Measurements from ENCODE around the gene STAT3. TPM values are rescaled to one million over a fixed set of nuclear protein-coding genes. Genes with fewer than 3 reads are reported as not detected.

Gene STAT3
- total RNA-seq, 2 donors from 2014 or later = 346 to 380 TPM

DNA sequence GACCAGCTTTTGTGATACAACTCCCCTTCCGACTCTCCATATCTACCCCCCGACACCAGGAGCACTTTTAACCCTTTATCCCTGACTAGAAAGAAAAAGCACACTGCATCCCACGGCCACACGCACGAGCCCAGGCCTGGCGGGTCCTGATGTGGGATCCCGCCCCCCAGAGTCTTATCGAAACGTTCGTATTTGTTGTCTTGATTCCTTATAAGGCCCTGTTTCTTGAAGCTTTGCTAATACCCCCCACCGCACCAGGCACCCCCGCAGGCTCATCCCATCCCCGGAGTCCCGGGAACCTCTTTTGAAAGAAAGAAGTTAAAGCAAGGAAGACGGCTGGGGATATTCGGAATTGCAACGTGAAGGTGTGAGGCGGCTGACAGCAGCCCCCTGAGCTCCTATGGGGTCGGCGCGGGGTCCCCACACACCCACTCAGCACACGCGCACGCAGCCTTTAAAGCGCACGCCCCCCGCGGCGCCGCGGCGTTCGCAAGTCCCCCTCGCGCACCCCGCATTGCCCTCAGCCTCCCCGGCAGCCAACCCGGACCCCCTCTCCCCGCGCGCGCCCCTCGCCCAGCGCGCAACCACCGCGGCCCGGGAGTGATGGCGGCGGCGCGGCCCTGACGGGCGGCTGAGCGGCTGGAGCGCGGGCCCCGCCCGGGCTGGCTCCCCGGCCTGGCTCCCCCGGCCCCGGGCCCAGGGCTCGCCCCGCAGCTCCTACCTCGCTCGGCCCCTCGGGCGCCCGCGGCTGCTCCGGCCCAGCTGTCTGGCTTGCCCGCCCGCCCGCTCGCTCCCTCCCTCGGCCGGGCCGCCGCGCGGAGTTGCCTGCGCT lies 112.5 kb downstream of the STAT3 start:
- no peaks in the 10 kb centered on the region for H3K27me3 Mint-ChIP-seq (ENCODE audit: low read depth)
- peaks cover 11 to 13% of the 10 kb centered on the region in 2 donors for H3K36me3 Mint-ChIP-seq (ENCODE audit: insufficient read depth in 2 of 2)
- peak overlapping the region; percentile 88 to 89 for H3K4me3 Mint-ChIP-seq
- DNase-seq (peak; percentile 31 to 38), ATAC-seq (replicated peaks in 1 of 2) (peak; percentile 48 to 56)
- H3K4me1 Mint-ChIP-seq (ENCODE audit: low read depth) = peaks cover 56% of the 10 kb centered on the region
- H3K27ac Mint-ChIP-seq = peak overlapping the region; percentile 86
- H3K9me3 Mint-ChIP-seq = no peaks in the 10 kb centered on the region

DNA sequence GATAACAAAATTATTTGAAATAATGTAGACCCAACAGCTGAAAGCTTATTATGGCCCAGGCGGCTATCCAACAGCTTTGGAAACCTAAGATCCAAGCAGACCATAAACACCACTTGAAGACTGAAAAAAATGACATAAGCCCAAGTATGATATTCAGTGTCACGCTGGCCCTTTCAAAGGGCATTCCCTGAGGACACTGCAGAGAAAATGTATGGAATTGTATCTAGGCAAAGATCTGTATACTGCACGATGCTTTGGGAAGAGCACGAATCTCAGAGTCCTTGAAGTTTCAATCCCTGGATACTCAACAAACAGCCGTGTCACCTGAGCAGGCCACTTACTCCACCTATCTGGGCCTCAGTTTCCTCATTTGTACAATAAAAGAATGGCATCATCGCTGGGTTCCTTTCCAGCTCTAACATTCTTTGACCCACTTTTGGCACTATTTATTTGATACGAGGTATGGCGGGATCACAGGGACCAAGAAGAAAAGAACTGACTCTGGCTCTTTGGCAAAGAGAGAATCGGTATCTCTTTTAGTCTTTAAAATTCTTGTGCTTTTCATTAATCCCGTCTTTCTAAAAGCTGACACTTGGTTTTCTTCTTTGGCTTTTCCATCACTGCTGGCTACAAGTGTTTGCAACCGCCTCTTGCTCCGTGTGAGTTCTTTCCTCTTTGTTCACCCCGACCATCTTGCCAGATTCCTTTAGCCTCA lies 113.3 kb downstream of the STAT3 start:
- DNase-seq (no peak), ATAC-seq (replicated peaks in 1 of 2) (no peak)
- H3K4me1 Mint-ChIP-seq (ENCODE audit: low read depth) = peaks cover 64% of the 10 kb centered on the region
- H3K9me3 Mint-ChIP-seq = no peaks in the 10 kb centered on the region
- no peaks in the 10 kb centered on the region for H3K27me3 Mint-ChIP-seq (ENCODE audit: low read depth)
- peaks cover 11 to 13% of the 10 kb centered on the region in 2 donors for H3K36me3 Mint-ChIP-seq (ENCODE audit: insufficient read depth in 2 of 2)
- H3K27ac Mint-ChIP-seq = peak overlapping the region; percentile 86
- H3K4me3 Mint-ChIP-seq = peak overlapping the region; percentile 88 to 89

DNA sequence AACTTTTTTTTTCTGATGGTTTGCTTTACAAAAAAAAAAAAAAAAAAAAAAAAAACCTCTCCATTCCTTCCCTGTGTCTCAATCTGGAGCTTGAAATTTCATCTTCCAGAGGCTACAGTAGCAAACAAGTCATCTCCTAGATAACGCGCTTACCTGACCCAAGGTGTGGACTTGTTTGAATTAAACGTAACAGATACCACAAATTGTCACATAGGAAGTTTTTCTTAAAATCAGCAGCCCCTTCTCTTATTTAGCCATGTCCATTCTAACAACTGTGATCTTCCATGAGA lies 114.0 kb downstream of the STAT3 start:
- no peak for DNase-seq
- ATAC-seq (replicated peaks in 1 of 2) = no peak
- peaks cover 71% of the 10 kb centered on the region for H3K4me1 Mint-ChIP-seq (ENCODE audit: low read depth)
- H3K27me3 Mint-ChIP-seq (ENCODE audit: low read depth) = no peaks in the 10 kb centered on the region
- peaks cover 11 to 16% of the 10 kb centered on the region in 2 donors for H3K36me3 Mint-ChIP-seq (ENCODE audit: insufficient read depth in 2 of 2)
- H3K4me3 Mint-ChIP-seq = peak overlapping the region; percentile 88 to 89
- no peaks in the 10 kb centered on the region for H3K9me3 Mint-ChIP-seq
- H3K27ac Mint-ChIP-seq = peak overlapping the region; percentile 86

DNA sequence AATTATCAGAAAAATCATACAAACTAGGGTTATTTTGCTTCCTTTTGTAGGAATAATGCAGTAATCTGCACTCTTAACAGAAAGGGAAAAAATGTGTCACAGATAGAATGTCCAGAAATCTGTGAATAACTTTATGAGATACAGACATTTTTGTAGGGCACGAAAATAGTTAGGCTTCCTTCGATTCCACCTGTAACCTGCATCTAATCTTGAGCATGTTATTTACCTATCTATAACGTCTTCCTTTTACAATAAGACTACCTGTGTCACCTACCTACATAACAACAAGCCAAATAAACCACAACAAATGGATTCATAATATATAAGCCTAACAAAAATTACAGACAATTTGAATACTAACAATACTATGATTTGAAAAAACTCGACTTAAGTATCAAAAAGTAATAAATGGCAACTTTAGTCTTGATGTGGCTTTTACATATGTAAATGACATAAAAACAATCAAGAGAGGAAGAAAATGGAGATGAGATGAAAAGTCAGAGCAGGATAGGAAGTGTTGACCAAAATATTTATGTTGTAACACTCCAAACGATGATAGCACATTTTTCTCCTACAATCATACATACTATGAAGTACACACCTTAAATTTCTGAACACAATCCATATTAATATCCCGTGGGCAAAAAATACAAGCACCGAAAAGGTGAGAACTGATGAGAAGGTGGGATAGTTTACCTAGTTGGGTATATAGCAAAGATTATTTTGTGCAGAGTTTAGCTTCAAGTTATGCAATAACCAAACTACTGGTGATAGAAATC lies 114.6 kb downstream of the STAT3 start:
- Mint-ChIP-seq H3K4me1 (ENCODE audit: low read depth) (peaks cover 77% of the 10 kb centered on the region), H3K4me3 (peak overlapping the region; percentile 88 to 89), H3K27ac (peak overlapping the region; percentile 86), H3K36me3 (ENCODE audit: insufficient read depth in 2 of 2) (peaks cover 11 to 16% of the 10 kb centered on the region in 2 donors), H3K27me3 (ENCODE audit: low read depth) (no peaks in the 10 kb centered on the region), H3K9me3 (no peaks in the 10 kb centered on the region)
- DNase-seq = no peak
- ATAC-seq (replicated peaks in 1 of 2) = no peak

DNA sequence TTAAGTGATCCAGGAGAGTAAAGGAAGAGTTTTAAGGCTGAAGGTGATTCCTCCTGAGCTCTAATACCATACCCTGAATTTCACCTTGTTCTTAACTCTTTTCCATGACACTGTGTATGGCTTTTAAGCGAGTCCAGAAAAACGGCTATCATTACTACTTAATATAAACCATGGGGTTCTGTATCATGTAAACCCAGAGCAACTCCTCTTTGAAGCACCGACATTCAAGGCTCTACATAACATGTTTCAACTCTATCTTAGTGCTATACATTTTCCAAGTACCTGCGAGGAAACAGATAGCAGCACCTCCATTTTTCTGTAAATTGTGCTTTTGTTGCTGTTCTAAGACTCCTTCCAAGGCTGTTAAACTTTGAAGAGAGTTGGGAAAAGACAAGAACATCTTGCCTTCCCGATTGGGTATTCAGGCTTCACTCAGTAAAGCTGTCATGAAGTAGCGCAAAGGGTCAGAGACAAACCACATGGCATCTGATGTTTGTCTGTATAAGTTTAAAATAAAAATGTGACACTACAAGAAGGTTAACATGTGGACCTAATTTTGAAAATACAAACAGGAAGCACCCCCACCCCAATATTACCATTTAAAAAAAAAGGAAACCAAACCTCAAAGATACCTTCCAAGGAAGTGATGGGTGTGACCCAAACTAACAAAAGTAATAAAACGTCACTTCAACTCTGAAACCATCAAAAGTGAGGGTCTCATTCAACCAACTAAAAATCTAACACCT lies 115.9 kb downstream of the STAT3 start:
- ATAC-seq (replicated peaks in 1 of 2) = no peak
- H3K27me3 Mint-ChIP-seq (ENCODE audit: low read depth) = no peaks in the 10 kb centered on the region
- H3K4me3 Mint-ChIP-seq = peak overlapping the region; percentile 88 to 89
- H3K27ac Mint-ChIP-seq = peak overlapping the region; percentile 86
- DNase-seq = no peak
- H3K4me1 Mint-ChIP-seq (ENCODE audit: low read depth) = peaks cover 80% of the 10 kb centered on the region
- no peaks in the 10 kb centered on the region for H3K9me3 Mint-ChIP-seq
- H3K36me3 Mint-ChIP-seq (ENCODE audit: insufficient read depth in 2 of 2) = peaks cover 11 to 14% of the 10 kb centered on the region in 2 donors

DNA sequence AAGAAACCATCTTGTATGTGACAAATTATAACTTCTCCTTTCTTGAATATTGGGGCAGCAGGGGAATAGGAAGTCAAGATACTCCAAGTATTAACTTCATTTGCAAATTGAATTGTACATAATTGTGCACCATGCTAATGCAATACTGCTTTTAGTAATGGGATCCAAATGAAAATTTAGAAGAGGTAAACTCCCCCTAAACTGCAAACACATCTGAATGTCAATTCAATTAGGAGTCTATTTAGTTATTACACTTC lies 116.5 kb downstream of the STAT3 start:
- ATAC-seq (replicated peaks in 1 of 2) = no peak
- peak overlapping the region; percentile 88 to 89 for H3K4me3 Mint-ChIP-seq
- DNase-seq = no peak
- H3K36me3 Mint-ChIP-seq (ENCODE audit: insufficient read depth in 2 of 2) = peaks cover 11 to 18% of the 10 kb centered on the region in 2 donors
- no peaks in the 10 kb centered on the region for H3K27me3 Mint-ChIP-seq (ENCODE audit: low read depth)
- H3K4me1 Mint-ChIP-seq (ENCODE audit: low read depth) = peaks cover 80% of the 10 kb centered on the region
- no peaks in the 10 kb centered on the region for H3K9me3 Mint-ChIP-seq
- peak overlapping the region; percentile 86 for H3K27ac Mint-ChIP-seq

DNA sequence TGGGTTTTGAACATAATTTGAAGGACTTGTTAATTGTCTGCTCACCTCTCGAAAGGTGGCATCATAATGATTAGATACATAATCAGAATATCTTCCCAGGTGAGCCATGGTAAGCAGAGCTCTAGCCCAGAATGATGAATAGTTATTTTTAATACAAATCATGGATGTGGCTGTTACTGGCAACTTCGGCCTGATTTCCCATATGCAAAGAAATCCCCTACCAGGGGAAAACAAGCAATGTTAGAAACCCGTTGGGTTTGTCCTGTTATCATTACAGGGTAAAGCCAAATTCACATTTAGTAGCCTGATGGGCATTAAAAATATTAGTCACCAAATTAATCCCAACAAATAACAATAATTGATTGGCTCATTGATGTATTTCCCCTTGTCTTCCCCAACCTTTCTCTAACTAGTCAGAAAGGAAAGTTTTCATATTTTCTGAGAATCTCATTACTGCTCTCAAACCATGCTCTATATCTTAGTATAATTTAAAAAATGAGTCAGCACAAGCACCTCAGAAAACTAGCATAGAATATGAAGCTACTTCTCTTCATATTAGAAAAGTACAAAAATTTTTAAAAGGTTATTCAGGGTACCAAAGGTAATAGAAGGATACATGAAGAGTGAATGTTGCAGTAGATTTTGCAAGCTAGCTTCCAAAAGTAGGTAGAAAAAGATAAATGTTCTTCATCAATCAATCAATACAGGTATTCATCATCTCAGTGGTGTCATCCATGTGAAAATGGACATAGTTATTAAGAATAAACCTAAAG lies 117.0 kb downstream of the STAT3 start:
- H3K36me3 Mint-ChIP-seq (ENCODE audit: insufficient read depth in 2 of 2) = peaks cover 11 to 21% of the 10 kb centered on the region in 2 donors

DNA sequence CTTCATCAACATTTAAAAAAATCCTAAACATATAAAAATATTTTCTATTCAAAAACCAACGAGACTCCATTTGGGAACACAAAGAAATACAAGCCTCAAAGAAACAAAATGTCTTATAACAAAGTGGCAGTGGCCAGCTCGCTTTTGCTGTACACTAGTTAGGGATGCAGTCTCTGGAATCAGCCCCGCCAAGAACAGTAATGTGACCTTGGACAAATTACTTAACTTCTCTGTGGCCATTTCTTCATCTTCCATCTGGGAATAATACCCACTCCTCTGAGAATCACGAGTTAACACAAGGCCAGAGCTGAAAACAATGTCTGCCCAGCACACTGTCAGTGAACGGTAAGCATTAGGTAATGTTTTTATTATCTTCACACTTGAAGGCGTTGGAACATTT lies 117.6 kb downstream of the STAT3 start:
- H3K27me3 Mint-ChIP-seq (ENCODE audit: low read depth) = no peaks in the 10 kb centered on the region
- ATAC-seq (replicated peaks in 1 of 2) = no peak
- peaks cover 11 to 23% of the 10 kb centered on the region in 2 donors for H3K36me3 Mint-ChIP-seq (ENCODE audit: insufficient read depth in 2 of 2)
- H3K4me3 Mint-ChIP-seq = peak overlapping the region; percentile 88 to 89
- H3K4me1 Mint-ChIP-seq (ENCODE audit: low read depth) = peaks cover 86% of the 10 kb centered on the region
- DNase-seq = no peak
- peak overlapping the region; percentile 86 for H3K27ac Mint-ChIP-seq
- no peaks in the 10 kb centered on the region for H3K9me3 Mint-ChIP-seq

More for the DNA sequence above, 117.0 kb downstream of the STAT3 start:
- peaks cover 84% of the 10 kb centered on the region for H3K4me1 Mint-ChIP-seq (ENCODE audit: low read depth)
- no peak for DNase-seq
- peak; percentile 26 to 37 for ATAC-seq (replicated peaks in 1 of 2)
- H3K27me3 Mint-ChIP-seq (ENCODE audit: low read depth) = no peaks in the 10 kb centered on the region
- peak overlapping the region; percentile 86 for H3K27ac Mint-ChIP-seq
- no peaks in the 10 kb centered on the region for H3K9me3 Mint-ChIP-seq
- H3K4me3 Mint-ChIP-seq = peak overlapping the region; percentile 88 to 89

DNA sequence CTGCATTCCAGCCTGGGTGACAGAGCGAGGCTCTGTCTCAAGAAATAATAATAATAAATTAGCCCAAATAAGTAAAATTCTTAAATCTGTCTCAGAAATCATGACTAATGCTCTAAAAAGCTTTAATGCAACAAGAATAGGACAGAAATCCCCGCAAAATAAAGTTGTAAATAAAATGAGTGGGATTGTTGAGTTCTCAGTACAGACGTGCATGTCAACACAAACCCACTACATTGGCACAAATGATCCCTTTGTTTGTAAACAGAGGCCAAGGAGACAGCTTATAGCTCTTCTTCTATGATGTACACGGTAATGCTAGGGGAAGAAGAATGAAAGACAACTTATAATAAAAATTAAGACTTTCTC lies 118.1 kb downstream of the STAT3 start:
- Mint-ChIP-seq H3K4me1 (ENCODE audit: low read depth) (peaks cover 90% of the 10 kb centered on the region), H3K4me3 (peak overlapping the region; percentile 61 to 71), H3K27ac (peak overlapping the region; percentile 86), H3K36me3 (ENCODE audit: insufficient read depth in 2 of 2) (peaks cover 11 to 21% of the 10 kb centered on the region in 2 donors), H3K27me3 (ENCODE audit: low read depth) (no peaks in the 10 kb centered on the region), H3K9me3 (no peaks in the 10 kb centered on the region)
- ATAC-seq (replicated peaks in 1 of 2) (no peak), DNase-seq (no peak)

DNA sequence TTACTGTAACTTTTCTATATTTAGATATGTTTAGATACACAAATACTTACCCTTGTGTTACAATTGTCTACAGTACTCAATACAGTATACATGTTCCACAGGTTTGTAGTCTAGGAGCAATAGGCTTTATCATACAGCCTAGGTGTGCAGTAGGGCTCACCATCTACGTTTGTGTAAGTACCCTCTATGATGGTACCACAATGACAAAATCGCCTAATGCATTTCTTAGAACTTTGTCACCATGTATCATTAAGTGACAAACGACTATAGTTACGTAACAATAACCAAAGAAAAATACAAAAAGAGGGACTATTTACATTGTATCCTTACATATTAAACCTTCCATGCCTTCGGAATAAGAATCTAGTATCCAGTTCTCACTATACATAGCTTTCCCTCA lies 120.0 kb downstream of the STAT3 start:
- no peak for ATAC-seq (replicated peaks in 1 of 2)
- H3K9me3 Mint-ChIP-seq = no peaks in the 10 kb centered on the region
- no peak for DNase-seq
- peak overlapping the region; percentile 96 for H3K27ac Mint-ChIP-seq
- no peaks in the 10 kb centered on the region for H3K27me3 Mint-ChIP-seq (ENCODE audit: low read depth)
- peaks cover 84% of the 10 kb centered on the region for H3K4me1 Mint-ChIP-seq (ENCODE audit: low read depth)
- peaks cover 7 to 13% of the 10 kb centered on the region in 2 donors for H3K36me3 Mint-ChIP-seq (ENCODE audit: insufficient read depth in 2 of 2)
- H3K4me3 Mint-ChIP-seq = peak overlapping the region; percentile 53 to 78

DNA sequence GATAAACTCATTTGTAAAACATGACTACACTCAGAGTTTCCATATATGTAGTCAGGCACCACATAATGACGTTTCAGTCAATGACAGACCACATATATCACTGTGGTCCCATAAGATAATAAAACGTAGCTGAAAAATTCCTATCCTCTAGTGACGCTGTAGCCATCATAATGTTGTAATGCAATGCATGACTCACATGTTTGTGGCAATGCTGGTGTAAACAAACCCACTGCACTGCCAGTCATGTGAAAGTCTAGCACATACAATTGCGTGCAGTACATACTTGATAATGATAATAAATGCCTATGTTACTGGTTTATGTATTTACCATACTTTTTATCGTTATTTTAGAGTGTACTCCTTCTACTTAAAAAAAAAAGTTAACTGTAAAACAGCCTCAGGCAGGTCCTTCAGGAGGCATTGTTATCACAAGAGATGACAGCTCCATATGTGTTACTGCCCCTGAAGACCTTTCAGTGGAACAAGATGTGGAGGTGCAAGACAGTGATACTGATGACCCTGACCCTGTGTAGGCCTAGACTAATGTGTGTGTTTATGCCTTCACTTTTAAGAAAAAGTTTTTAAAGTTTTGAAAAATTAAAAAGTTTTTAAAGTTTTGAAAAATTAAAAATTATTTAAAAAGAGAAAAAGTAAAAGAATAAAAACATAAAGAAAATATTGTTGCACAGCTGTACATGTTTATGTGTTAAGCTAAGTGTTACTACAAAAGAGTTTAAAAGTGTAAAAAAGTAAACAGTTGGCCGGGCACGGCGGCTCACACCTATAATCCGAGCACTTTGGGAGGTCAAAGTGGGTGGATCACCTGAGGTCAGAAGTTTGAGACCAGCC lies 121.1 kb downstream of the STAT3 start:
- H3K27me3 Mint-ChIP-seq (ENCODE audit: low read depth) = no peaks in the 10 kb centered on the region
- H3K4me3 Mint-ChIP-seq = peak overlapping the region; percentile 73 to 87
- peaks cover 5 to 13% of the 10 kb centered on the region in 2 donors for H3K36me3 Mint-ChIP-seq (ENCODE audit: insufficient read depth in 2 of 2)
- H3K27ac Mint-ChIP-seq = peak overlapping the region; percentile 99
- ATAC-seq (replicated peaks in 1 of 2) = peak; percentile 94 to 96
- peaks cover 76% of the 10 kb centered on the region for H3K4me1 Mint-ChIP-seq (ENCODE audit: low read depth)
- H3K9me3 Mint-ChIP-seq = no peaks in the 10 kb centered on the region
- peak; percentile 61 to 63 for DNase-seq
